H1 (cell line): Measurements from ENCODE around the gene TINCR. TPM values are rescaled to one million over a fixed set of nuclear protein-coding genes. Genes with fewer than 3 reads are reported as not detected.

Experiments
- EP300 ChIP-seq, 2 experiments: IDR thresholded peaks; 1 replicate in 1 of 2; 2 replicates in 1 of 2; pipeline ENCODE4 v1.6.1; 2011 to 2012; ENCODE audit warnings: low read depth in 2 of 2, low read length in 2 of 2, mild to moderate bottlenecking in 2 of 2, borderline replicate concordance in 1 of 2, inconsistent platforms in 1 of 2, moderate library complexity in 1 of 2
- POU5F1 ChIP-seq: IDR thresholded peaks from 2 replicates; pipeline ENCODE4 v1.6.1; 2011; ENCODE audit warnings: low read depth, mild to moderate bottlenecking, low read length, moderate library complexity
- SIN3A ChIP-seq, 2 experiments: IDR thresholded peaks in 1 of 2; conservative IDR thresholded peaks in 1 of 2; 2 replicates each; pipeline ENCODE4 v1.6.1; 2011 to 2012; ENCODE audit warnings: low read length in 2 of 2, improper control_type of control experiment in 1 of 2, low read depth in 1 of 2, mild to moderate bottlenecking in 1 of 2
- SIX5 ChIP-seq: IDR thresholded peaks from 2 replicates; pipeline ENCODE4 v1.6.1; 2011; ENCODE audit warnings: mild to moderate bottlenecking, low read depth, low read length
- SP2 ChIP-seq: IDR thresholded peaks from 2 replicates; pipeline ENCODE4 v1.6.1; 2012; ENCODE audit warnings: mild to moderate bottlenecking, low read length, inconsistent platforms
- SUZ12 ChIP-seq: fragments of 200-600 bp; sonication (generic); IDR thresholded peaks from 2 replicates; pipeline ENCODE4 v1.6.1; 2012; ENCODE audit warnings: mild to moderate bottlenecking, inconsistent platforms, low read length, moderate library complexity, mixed read lengths
- polyA plus RNA-seq, 7 experiments: library from polyadenylated mRNA; depleted of rRNA in 3 of 7; stranded (reverse) in 5 of 7; unstranded in 2 of 7; fragments of >200 nt in 5 of 7; fragments of 200-250 nt in 2 of 7; gene quantifications; 1 replicate in 5 of 7; 2 replicates in 1 of 7; 4 replicates in 1 of 7; pipeline versions ENCODE4 v1.2.1 to v1.2.3, GENCODE V29; 2011 to 2013; ENCODE audit warnings: missing spikeins in 2 of 7, mixed read lengths in 2 of 7
- total RNA-seq: library from RNA; stranded (reverse); fragmentation: NEBNext Ultra II Directional; extraction: Animal tissue kit (Norgen Biotek cat#: 25700); gene quantifications from 2 replicates; pipeline ENCODE4 v1.2.1, GENCODE V29; 2021
- TF ChIP-seq, protein P1 (sequence below): fragments of 300-600 bp; sonication (generic); IDR thresholded peaks from 2 replicates; pipeline ENCODE4 v1.7.1; 2012; ENCODE audit warnings: low read length, moderate library complexity, mild to moderate bottlenecking, inconsistent platforms; ENCODE audit not compliant: insufficient replicate concordance
- TF ChIP-seq, protein P2 (sequence below): IDR thresholded peaks from 2 replicates; pipeline ENCODE4 v1.6.1; 2012; ENCODE audit warnings: inconsistent platforms
- TF ChIP-seq, protein P3 (sequence below): IDR thresholded peaks from 2 replicates; pipeline ENCODE4 v1.6.1; 2012; ENCODE audit warnings: low read length, inconsistent platforms

Gene TINCR
- total and polyA plus RNA-seq, 2 of the 8 experiments (the other 6 are each of a cell fraction or from before 2014, with no cell fraction given), result 0.52 to 1.4 TPM

DNA sequence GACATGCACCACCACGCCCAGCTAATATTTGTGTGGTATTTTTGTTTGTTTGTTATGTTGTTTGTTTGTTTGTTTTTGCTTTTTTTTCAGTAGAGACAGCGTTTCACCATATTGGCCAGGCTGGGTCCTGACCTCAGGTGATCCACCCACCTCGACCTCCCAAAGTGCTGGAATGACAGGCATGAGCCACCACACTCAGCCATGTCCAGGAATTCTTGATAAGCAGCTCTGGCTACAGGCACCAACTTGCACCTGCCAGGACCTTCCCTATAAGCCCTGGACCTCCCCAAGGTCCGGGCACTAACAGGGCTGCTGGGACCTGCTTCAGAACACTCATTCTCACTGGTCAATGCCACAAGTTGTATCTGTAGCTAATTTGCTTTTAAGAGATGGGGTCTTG, 48.7 kb downstream of the TINCR start (continued):
- TF ChIP-seq, protein P1, sequence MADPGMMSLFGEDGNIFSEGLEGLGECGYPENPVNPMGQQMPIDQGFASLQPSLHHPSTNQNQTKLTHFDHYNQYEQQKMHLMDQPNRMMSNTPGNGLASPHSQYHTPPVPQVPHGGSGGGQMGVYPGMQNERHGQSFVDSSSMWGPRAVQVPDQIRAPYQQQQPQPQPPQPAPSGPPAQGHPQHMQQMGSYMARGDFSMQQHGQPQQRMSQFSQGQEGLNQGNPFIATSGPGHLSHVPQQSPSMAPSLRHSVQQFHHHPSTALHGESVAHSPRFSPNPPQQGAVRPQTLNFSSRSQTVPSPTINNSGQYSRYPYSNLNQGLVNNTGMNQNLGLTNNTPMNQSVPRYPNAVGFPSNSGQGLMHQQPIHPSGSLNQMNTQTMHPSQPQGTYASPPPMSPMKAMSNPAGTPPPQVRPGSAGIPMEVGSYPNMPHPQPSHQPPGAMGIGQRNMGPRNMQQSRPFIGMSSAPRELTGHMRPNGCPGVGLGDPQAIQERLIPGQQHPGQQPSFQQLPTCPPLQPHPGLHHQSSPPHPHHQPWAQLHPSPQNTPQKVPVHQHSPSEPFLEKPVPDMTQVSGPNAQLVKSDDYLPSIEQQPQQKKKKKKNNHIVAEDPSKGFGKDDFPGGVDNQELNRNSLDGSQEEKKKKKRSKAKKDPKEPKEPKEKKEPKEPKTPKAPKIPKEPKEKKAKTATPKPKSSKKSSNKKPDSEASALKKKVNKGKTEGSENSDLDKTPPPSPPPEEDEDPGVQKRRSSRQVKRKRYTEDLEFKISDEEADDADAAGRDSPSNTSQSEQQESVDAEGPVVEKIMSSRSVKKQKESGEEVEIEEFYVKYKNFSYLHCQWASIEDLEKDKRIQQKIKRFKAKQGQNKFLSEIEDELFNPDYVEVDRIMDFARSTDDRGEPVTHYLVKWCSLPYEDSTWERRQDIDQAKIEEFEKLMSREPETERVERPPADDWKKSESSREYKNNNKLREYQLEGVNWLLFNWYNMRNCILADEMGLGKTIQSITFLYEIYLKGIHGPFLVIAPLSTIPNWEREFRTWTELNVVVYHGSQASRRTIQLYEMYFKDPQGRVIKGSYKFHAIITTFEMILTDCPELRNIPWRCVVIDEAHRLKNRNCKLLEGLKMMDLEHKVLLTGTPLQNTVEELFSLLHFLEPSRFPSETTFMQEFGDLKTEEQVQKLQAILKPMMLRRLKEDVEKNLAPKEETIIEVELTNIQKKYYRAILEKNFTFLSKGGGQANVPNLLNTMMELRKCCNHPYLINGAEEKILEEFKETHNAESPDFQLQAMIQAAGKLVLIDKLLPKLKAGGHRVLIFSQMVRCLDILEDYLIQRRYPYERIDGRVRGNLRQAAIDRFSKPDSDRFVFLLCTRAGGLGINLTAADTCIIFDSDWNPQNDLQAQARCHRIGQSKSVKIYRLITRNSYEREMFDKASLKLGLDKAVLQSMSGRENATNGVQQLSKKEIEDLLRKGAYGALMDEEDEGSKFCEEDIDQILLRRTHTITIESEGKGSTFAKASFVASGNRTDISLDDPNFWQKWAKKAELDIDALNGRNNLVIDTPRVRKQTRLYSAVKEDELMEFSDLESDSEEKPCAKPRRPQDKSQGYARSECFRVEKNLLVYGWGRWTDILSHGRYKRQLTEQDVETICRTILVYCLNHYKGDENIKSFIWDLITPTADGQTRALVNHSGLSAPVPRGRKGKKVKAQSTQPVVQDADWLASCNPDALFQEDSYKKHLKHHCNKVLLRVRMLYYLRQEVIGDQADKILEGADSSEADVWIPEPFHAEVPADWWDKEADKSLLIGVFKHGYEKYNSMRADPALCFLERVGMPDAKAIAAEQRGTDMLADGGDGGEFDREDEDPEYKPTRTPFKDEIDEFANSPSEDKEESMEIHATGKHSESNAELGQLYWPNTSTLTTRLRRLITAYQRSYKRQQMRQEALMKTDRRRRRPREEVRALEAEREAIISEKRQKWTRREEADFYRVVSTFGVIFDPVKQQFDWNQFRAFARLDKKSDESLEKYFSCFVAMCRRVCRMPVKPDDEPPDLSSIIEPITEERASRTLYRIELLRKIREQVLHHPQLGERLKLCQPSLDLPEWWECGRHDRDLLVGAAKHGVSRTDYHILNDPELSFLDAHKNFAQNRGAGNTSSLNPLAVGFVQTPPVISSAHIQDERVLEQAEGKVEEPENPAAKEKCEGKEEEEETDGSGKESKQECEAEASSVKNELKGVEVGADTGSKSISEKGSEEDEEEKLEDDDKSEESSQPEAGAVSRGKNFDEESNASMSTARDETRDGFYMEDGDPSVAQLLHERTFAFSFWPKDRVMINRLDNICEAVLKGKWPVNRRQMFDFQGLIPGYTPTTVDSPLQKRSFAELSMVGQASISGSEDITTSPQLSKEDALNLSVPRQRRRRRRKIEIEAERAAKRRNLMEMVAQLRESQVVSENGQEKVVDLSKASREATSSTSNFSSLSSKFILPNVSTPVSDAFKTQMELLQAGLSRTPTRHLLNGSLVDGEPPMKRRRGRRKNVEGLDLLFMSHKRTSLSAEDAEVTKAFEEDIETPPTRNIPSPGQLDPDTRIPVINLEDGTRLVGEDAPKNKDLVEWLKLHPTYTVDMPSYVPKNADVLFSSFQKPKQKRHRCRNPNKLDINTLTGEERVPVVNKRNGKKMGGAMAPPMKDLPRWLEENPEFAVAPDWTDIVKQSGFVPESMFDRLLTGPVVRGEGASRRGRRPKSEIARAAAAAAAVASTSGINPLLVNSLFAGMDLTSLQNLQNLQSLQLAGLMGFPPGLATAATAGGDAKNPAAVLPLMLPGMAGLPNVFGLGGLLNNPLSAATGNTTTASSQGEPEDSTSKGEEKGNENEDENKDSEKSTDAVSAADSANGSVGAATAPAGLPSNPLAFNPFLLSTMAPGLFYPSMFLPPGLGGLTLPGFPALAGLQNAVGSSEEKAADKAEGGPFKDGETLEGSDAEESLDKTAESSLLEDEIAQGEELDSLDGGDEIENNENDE, result no peak
- TF ChIP-seq, protein P2, sequence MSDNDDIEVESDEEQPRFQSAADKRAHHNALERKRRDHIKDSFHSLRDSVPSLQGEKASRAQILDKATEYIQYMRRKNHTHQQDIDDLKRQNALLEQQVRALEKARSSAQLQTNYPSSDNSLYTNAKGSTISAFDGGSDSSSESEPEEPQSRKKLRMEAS, result no peak
- TF ChIP-seq SIN3A (conservative IDR thresholded peaks at IDR 0.05 in 1 of 2, IDR thresholded peaks at IDR 0.05 in 1 of 2; ENCODE audit: low read depth in 1 of 2, low read length in 2 of 2) (no peak), SIX5 (no peak), POU5F1 (no peak), SUZ12 (no peak), SP2 (no peak), EP300 (IDR thresholded peaks at IDR 0.05; ENCODE audit: borderline replicate concordance in 1 of 2, low read depth in 2 of 2, low read length in 2 of 2) (no peak)
- TF ChIP-seq, protein P3, sequence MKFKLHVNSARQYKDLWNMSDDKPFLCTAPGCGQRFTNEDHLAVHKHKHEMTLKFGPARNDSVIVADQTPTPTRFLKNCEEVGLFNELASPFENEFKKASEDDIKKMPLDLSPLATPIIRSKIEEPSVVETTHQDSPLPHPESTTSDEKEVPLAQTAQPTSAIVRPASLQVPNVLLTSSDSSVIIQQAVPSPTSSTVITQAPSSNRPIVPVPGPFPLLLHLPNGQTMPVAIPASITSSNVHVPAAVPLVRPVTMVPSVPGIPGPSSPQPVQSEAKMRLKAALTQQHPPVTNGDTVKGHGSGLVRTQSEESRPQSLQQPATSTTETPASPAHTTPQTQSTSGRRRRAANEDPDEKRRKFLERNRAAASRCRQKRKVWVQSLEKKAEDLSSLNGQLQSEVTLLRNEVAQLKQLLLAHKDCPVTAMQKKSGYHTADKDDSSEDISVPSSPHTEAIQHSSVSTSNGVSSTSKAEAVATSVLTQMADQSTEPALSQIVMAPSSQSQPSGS, result no peak
